NCI-H2081 (cell line): Measurements from ENCODE around the gene TPM1.
A peak's percentile ranks its signal among the peaks of the same experiment; 100 is the strongest.

Experiments used
- DNase-seq, 2 experiments: peaks; one replicate each; lab custom pipeline; 2025; lab: John Stamatoyannopoulos, UW

The TPM1 gene

GRCh38 chr15:63054985-63055384 lies 12.4 kb downstream of the TPM1 start:
- DNase-seq = peak in 1 of 2 experiments; percentile 48

DNA sequence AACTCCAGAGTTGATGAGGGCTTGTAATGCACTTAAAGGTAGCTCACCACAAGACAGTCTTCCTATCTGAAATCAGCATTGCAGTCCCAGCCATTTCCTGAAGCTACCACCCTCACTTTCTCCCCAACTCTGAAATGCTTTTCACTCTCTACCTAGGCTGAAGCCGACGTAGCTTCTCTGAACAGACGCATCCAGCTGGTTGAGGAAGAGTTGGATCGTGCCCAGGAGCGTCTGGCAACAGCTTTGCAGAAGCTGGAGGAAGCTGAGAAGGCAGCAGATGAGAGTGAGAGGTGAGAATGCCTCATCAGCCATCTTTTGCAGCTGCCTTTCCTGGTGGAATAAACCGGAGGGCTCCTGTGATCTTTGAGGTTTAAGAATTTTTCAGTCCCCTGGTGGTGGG lies 14.3 kb downstream of the TPM1 start:
- DNase-seq = no peak

- DNase-seq = no peak
These were observed 15.2 kb downstream of the TPM1 start for GRCh38 chr15:63057468-63058345.

GRCh38 chr15:63059075-63059474 lies 16.5 kb downstream of the TPM1 start:
- no peak for DNase-seq

DNA sequence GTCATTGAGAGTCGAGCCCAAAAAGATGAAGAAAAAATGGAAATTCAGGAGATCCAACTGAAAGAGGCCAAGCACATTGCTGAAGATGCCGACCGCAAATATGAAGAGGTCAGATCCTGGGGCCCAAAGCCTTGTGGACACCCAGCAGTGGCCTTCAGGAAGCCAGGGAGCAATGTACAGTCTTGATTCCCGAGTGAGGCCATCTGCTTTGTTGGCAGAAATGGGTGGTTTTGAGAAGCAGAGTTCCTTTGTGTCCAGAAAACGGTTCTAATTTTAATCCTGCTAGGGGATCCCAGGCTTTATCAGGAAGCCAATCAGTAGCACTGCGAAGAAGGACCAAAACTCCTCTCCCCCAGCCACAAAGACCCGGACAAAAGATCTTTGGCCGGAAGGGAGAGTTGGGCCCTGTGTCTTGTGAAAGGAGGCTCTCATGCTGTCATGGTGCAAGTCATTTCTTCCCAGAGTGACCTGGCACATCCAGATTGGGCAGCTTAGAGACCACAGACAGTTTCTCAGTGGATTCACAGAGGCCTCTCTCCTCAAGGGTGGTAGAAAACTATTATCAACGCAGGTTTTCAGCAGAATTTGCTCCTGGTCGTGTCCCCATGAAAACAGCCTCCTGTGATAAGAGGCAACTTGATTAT lies 17.1 kb downstream of the TPM1 start:
- DNase-seq = no peak

DNA sequence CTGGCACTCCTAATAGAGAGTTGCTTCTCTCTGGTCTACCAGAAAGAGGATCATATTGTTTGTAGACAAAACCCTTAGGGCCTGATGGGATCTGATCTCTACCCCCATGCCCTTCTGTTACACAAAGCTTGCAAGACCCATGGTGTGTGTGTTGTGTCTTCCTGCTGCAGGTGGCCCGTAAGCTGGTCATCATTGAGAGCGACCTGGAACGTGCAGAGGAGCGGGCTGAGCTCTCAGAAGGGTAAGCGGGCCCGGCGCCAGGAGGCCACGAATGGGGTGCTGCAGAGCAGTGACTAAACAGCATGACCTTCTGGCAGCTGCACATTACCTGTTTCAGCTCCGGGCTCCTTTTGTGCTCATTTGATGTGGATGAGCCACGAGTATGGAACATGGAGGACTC lies 18.2 kb downstream of the TPM1 start:
- no peak for DNase-seq

- DNase-seq = no peak
These were observed 19.4 kb downstream of the TPM1 start for GRCh38 chr15:63061975-63062374.

DNA sequence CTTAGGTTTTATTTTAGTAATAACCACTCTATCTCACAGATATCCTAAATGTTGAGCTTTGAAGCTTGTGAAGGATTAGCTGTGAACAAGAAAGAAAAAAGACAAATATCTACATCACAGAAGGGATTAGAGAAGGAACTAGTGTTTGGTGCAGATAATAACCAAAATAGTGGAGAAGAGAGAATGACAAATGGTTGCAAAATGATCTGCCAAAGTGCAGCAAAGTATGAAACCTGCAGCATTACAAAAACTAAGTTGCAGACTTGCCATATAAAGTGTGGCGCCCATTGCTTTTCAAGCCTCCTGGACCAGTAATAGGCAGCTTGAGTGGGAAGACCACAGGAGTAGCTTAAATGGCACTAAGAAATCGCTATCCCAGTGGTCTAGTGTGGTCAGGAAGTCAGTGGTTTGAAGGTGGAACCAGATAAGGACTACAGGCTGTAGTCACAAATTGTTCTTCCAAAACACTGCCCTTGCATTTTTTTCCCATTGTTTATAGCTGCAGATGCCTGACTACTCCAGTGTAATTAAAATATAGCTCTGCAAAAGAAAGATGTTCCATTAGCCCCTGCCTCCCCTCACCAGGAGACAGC lies 20.7 kb downstream of the TPM1 start:
- no peak for DNase-seq

DNA sequence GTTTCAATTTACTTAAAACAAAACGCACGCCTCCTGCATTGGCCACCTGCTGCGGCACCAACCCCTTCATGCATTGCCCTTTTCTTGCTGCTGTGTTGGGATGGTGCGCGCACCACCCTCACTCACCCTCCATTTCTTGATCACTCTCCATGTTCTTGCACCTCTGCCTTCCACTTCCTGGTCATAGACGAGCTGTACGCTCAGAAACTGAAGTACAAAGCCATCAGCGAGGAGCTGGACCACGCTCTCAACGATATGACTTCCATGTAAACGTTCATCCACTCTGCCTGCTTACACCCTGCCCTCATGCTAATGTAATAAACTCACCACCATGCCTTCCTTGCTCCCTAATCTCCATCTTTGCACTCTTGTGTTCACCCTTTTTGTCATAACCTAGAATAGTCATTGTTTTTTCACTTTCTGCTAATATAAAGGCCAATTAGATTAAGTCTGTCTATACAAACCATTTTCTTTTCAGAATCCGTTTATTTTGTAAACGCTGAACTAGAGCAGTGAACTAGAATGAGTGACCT lies 21.4 kb downstream of the TPM1 start:
- DNase-seq = no peak

- DNase-seq = no peak
These were observed 23.0 kb downstream of the TPM1 start for GRCh38 chr15:63065262-63066221.

GRCh38 chr15:63066272-63066671 lies 23.7 kb downstream of the TPM1 start:
- no peak for DNase-seq

DNA sequence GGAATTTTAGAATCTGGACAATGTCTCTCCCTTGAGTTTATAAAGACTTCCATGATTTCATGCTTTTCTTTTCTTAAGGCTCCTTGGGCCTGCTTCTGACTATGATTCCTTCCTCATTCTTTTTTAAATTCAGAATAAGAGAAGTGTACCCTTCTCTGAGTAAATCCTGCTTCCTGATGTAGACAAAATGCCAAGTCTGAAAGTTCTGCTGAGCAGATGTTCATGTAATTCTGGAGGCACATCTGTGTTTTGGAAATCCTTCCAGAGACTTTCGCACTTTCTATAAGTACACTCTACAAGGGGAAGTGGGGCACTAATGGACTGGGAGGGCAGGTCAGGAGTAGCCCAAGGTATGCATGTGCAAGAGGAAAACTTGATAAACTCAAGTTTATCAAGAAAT lies 24.8 kb downstream of the TPM1 start:
- no peak for DNase-seq

- no peak for DNase-seq
These were observed 25.6 kb downstream of the TPM1 start for GRCh38 chr15:63067976-63068743.

GRCh38 chr15:63069616-63070090 lies 27.1 kb downstream of the TPM1 start:
- no peak for DNase-seq

GRCh38 chr15:63070681-63071129 lies 28.2 kb downstream of the TPM1 start:
- DNase-seq = no peak

DNA sequence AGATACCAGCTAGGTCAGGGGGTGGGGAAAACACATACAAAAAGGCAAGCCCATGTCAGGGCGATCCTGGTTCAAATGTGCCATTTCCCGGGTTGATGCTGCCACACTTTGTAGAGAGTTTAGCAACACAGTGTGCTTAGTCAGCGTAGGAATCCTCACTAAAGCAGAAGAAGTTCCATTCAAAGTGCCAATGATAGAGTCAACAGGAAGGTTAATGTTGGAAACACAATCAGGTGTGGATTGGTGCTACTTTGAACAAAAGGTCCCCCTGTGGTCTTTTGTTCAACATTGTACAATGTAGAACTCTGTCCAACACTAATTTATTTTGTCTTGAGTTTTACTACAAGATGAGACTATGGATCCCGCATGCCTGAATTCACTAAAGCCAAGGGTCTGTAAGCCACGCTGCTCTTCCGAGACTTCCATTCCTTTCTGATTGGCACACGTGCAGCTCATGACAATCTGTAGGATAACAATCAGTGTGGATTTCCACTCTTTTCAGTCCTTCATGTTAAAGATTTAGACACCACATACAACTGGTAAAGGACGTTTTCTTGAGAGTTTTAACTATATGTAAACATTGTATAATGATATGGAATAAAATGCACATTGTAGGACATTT lies 28.9 kb downstream of the TPM1 start:
- DNase-seq = no peak

GRCh38 chr15:63072023-63072650 lies 29.6 kb downstream of the TPM1 start:
- no peak for DNase-seq

DNA sequence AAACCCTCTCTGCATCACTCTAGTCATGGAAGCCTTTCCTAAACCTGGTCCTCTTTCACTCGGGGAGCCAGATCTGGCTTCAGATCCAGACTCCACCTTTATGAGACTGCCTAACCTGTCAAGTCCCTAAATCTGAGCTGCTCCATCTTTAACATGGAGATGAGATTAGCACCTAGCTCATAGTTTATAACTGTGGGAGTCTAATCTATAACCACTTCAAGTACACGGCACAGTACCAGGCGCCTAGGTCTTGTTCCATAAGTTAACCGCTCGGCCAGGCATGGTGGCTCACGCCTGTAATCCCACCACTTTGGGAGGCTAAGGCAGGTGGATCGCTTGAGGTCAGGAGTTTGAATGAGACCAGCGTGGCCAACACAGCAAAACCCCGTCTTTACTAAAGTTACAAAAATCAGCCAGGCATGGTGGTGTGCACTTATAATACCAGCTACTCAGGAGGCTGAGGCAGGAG lies 30.3 kb downstream of the TPM1 start:
- DNase-seq = no peak

GRCh38 chr15:63073497-63074172 lies 31.1 kb downstream of the TPM1 start:
- DNase-seq = no peak
